HG03095 (cell line): ENCODE measurements around the gene RXFP4.
"Not testable (repeated sequence)": the region's sequence is repeated elsewhere in the genome, so short reads cannot be mapped to it uniquely, and the experiment has no call there.

Experiments
- ATAC-seq: cut with Tn5 transposase; IDR thresholded peaks from one replicate; pipeline ENCODE4 v1.9.1; 2021; ENCODE audit warnings: moderate library complexity; ENCODE audit not compliant: unreplicated experiment

The RXFP4 gene

GRCh38 chr1:155976913-155977689 lies 35.7 kb downstream of the RXFP4 start:
- no peak for ATAC-seq

GRCh38 chr1:155977690-155978324 lies 36.4 kb downstream of the RXFP4 start:
- ATAC-seq: no peak

DNA sequence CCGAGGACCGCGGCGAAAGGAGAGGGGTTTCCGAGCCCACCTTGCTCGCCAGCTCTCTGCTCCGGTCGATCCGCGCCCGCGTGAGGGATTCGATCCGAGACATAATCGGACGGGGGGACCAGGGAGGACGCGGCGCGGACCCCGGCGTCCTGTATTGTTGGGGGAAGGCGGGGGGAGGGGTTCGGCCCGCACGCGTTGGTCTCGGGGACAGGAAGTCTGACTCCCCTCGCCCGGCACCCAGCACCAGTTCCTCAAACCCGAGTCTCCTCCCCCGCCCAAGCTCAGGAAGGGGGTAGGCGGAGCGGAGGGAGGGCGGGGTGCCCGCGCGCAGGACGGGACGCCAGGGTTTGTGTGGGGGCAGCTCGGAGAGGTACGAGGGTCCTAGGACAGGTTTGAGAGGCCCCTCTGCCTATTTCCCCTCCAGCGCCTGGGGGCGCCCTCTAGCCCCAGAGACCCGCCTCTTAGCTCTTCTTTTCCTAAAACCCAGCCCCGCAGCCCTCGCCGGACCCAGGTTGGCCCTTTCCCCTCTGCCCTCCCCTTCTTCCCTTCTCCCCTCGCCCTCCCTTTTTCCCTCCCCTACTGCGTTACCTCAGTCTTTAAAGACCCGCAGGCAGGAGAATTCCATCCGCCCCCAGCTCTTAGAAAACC lies 37.0 kb downstream of the RXFP4 start, which contains the start of gene ARHGEF2:
ARHGEF2 (minus strand) TSS at position 223 of the 648 bp plus-strand sequence; CDS start at position 103, 120 bp downstream.
- peak; percentile 44 for ATAC-seq

GRCh38 chr1:155978973-155979429 lies 37.6 kb downstream of the RXFP4 start:
- no peak for ATAC-seq

DNA sequence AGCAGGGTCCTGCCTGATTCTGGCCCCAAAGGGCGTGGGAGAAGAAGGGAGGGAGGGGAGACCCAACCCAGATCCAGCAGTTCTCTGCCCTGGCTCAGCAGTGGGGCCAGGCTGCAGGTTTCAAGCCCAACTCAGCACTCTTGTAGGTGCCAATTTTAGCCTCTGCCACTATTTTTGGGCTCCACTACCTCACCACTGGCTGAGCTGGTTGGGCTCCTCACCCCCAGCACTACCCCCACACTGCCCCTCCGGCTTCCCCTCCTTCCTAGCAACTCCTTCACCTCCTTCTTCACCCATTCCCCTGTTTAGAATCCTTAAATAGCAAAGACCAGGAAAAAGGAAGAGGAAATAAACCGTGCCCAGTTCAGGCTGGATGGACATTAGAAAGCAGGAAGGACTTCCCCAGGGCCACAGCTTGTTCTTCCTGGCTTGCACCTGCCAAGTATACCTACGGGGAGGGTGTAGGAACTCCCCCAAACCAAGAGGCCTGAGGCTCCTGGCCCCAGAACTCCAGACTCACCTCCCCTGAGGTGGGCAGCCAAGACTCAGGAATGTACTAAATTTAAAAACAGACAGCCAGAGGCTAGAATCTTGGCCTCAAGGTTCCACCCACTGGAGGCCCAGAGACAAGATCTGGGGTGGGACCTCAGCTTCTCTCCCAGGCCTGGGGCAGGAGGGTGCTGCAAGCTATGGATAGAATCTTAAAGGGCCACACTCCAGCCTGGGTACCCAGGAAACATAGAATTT lies 38.3 kb downstream of the RXFP4 start:
- ATAC-seq: no peak

- no peak for ATAC-seq
Measured at GRCh38 chr1:155981266-155982088, 40.0 kb downstream of the RXFP4 start.

DNA sequence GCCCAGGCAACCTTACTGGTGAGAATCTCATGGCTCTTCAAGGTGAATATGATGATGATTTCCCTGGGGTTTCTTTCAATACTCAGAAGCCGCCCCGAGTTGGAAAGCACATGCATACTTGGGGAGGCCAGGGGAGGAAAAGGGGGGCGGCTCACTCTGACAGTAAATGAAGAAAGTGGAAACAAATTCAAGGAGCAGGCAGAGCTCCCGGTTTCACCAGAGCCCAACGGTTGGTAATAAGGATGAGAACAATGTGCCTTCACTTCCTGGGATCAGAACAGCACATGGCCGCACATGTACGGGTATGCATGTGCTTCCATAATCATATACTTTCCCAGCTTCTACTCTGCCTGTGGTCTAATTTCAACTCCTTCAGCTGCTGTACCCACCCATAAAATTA lies 40.7 kb downstream of the RXFP4 start:
- no peak for ATAC-seq

DNA sequence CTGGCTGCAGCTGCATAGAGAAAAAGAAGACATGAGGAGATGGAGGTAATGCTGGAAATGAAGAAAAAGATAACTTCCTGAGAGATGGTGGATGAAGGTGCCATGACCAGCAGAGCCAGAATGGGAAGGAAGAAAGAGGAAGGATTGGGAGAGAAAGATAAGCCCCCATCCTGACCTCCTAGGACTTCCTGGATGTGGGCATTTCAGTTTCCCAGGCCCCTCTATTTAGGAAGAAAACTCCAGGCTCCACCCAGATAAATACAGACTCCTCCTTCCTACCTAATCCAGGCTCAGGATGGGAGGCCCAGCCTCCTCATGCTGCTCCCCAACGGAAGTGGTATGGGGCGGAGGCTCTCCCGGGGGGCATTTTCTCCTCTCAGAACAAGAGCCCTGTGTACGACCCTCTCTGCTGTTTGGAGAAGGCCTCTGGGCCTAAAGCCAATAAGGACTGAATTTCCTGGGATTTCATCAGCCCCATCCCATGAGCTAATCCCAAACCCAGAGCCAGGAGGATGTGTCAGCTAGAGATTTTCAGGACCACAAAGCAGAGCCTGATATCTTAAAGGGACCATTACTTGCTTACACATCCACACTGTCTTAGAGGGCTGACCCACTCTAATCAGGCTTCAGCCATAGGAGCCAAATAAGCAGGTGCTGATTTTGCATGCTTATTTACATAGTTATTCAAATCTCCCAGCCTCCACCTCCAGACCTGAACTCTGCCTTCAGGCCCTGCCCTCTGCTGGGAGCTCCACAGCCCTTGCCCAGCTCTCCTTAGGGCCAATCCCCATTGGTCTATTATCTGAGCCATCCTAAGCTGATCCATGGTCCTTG lies 42.0 kb downstream of the RXFP4 start:
- no peak for ATAC-seq

- no peak for ATAC-seq
Measured at GRCh38 chr1:155984341-155984740, 42.9 kb downstream of the RXFP4 start.

DNA sequence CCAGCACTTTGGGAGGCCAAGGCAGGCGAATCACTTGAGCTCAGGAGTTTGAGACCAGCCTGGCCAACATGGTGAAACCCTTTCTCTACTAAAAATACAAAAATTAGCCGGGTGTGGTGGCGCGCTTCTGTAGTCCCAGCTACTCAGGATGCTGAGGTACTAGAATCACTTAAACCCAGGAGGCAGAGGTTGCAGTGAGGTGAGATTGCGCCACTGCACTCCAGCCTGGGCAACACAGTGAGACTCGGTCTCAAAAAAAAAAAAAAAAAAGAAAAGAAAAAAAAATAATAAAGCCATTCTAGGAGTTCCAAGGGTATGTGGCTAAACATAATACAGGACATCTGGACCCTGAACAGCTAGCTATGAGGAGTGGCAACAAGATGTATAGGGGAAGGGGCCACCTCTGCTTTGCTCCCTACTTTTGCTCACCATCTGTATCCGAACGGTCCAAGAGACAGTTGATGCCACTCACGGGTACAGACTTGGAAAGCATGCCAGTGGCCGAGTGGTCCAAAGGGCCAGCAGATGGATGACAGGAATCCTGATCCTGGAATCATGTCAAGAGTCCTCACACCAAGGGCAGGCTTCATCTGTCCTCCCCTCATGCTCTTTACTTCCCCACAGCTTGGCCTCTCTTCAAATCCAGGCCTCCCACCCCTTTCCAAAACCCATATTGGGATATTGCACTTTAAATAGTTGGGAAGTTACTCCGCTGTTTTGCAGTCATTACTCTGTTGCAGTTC lies 43.6 kb downstream of the RXFP4 start:
- not testable (repeated sequence) for ATAC-seq

DNA sequence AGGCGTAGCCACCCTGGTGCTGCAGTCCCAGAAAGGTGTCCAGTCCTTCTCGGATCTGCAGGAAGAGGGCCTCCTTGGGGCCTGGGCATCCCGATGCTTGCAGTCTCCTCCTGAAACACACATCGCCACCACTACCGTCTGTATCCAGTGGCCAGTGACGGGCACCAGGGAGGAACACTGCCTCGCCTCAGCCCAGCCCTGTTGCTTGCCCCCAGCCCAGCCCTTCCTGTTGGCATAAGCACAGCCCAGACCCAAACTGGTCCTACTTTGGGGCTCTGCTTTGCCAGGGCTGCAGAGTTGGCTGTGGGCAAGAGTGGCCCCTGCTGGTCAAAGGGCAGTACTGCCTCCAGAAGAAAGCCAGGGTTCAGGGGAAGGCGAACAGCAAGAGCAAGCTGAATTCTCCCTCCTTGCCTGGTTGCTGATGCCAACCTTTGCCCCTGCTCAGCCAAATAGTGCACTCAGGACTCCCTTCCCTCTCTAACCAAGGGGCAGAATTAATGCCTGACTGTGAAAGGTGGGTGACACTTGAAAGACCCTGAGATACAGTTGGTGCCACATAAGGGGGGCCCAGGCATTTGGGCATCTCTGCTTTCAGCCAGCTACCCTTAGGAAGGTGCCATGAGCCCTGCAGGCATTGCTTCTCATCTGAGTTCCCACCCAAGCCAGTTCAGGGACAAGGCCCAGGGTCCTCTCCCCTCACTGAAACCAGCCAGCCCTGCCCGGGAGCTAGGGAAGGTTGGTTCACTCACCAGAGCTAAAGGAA lies 48.0 kb downstream of the RXFP4 start:
- no peak for ATAC-seq

GRCh38 chr1:155990005-155990739 lies 48.7 kb downstream of the RXFP4 start:
- ATAC-seq: no peak
